IPS-NIHi11 (cell line): Measurements from ENCODE around the gene SH3BGRL3.
"Not testable (repeated sequence)": the region's sequence is repeated elsewhere in the genome, so short reads cannot be mapped to it uniquely, and the experiment has no call there.

Experiments
- DNase-seq: peaks from one replicate; pipeline ENCODE4 v3.0.0; 2012; ENCODE audit warnings: mixed read lengths, low spot score

SH3BGRL3 gene

GRCh38 chr1:26317146-26317545 is 37.3 kb downstream of the SH3BGRL3 start:
- no peak for DNase-seq

- DNase-seq, result peak; percentile 68
These were observed 37.9 kb downstream of the SH3BGRL3 start, which contains the start of gene CD52 for GRCh38 chr1:26317612-26318337. CD52 (plus strand) TSS chr1:26317958; CDS start chr1:26318018, 60 bp downstream.

- no peak for DNase-seq
These were observed 38.6 kb downstream of the SH3BGRL3 start for GRCh38 chr1:26318338-26319064.

GRCh38 chr1:26320896-26321295 is 41.0 kb downstream of the SH3BGRL3 start:
- DNase-seq, result no peak

- peak; percentile 90 for DNase-seq
These were observed 41.6 kb downstream of the SH3BGRL3 start for GRCh38 chr1:26321315-26322041.

GRCh38 chr1:26322042-26322331 is 42.1 kb downstream of the SH3BGRL3 start:
- no peak for DNase-seq

- DNase-seq, result no peak
These were observed 43.5 kb downstream of the SH3BGRL3 start for GRCh38 chr1:26323382-26323781.

GRCh38 chr1:26324550-26324949 is 44.7 kb downstream of the SH3BGRL3 start:
- DNase-seq, result no peak

- no peak for DNase-seq
These were observed 48.1 kb downstream of the SH3BGRL3 start for GRCh38 chr1:26327956-26328362.

GRCh38 chr1:26328597-26328996 is 48.7 kb downstream of the SH3BGRL3 start:
- no peak for DNase-seq

- not testable (repeated sequence) for DNase-seq
These were observed 49.5 kb downstream of the SH3BGRL3 start for GRCh38 chr1:26329380-26329779.

- no peak for DNase-seq
These were observed 50.4 kb downstream of the SH3BGRL3 start for GRCh38 chr1:26330276-26330675.
